Neuronal stem cell (in vitro differentiated cells): ENCODE data around the gene ENDOV.
A peak's percentile ranks its signal among the peaks of the same experiment; 100 is the strongest.

Experiments
- DNase-seq: peaks from one replicate; pipeline ENCODE4 v3.0.0-alpha.2; 2013; ENCODE audit warnings: low spot score
- H2AFZ ChIP-seq: one replicate; pipeline ENCODE4 v1.6.1; 2013; ENCODE audit warnings: mild to moderate bottlenecking, low read length, inconsistent platforms
- H2AK5ac ChIP-seq: 2 replicates; pipeline ENCODE4 v1.6.1; 2013; ENCODE audit warnings: low read depth, mild to moderate bottlenecking, inconsistent platforms, low read length, moderate library complexity, mixed read lengths
- H2BK120ac ChIP-seq: 2 replicates; pipeline ENCODE4 v1.6.1; 2013; ENCODE audit warnings: low read depth, mild to moderate bottlenecking, inconsistent platforms, low read length, moderate library complexity, mixed read lengths
- H2BK12ac ChIP-seq: one replicate; pipeline ENCODE4 v1.6.1; 2013; ENCODE audit warnings: low read length, inconsistent platforms
- H2BK15ac ChIP-seq: 2 replicates; pipeline ENCODE4 v1.6.1; 2013; ENCODE audit warnings: mild to moderate bottlenecking, low read length, inconsistent platforms, mixed read lengths
- H2BK5ac ChIP-seq: one replicate; pipeline ENCODE4 v1.6.1; 2013; ENCODE audit warnings: inconsistent platforms, mild to moderate bottlenecking, low read length, moderate library complexity
- H3K14ac ChIP-seq: one replicate; pipeline ENCODE4 v1.6.1; 2013; ENCODE audit warnings: low read length, inconsistent platforms
- H3K18ac ChIP-seq: 2 replicates; pipeline ENCODE4 v1.6.1; 2013; ENCODE audit warnings: low read length, inconsistent platforms
- H3K23ac ChIP-seq: 2 replicates; pipeline ENCODE4 v1.6.1; 2013; ENCODE audit warnings: low read depth, mild to moderate bottlenecking, mixed read lengths, low read length, inconsistent platforms; ENCODE audit not compliant: poor library complexity
- H3K27ac ChIP-seq: replicated peaks from 3 replicates; pipeline ENCODE4 v1.5.1; 2013; ENCODE audit warnings: low read length, inconsistent platforms
- H3K27me3 ChIP-seq, 3 experiments: 2 replicates each; pipeline ENCODE4 v1.6.1; 2013; ENCODE audit warnings: low read length in 3 of 3, mild to moderate bottlenecking in 2 of 3, inconsistent platforms in 1 of 3, low read depth in 1 of 3, mixed read lengths in 1 of 3, moderate library complexity in 1 of 3; ENCODE audit not compliant: control insufficient read depth in 3 of 3, insufficient read depth in 3 of 3
- H3K36me3 ChIP-seq, 2 donors: replicated peaks in 1 of 2; 2 replicates each; pipeline ENCODE4 v1.6.1; 2013; ENCODE audit warnings: low read length in 2 of 2; ENCODE audit not compliant: control insufficient read depth in 2 of 2, insufficient read depth in 2 of 2
- H3K4ac ChIP-seq: 2 replicates; pipeline ENCODE4 v1.6.1; 2013; ENCODE audit warnings: inconsistent platforms, mild to moderate bottlenecking, low read length, moderate library complexity
- H3K4me1 ChIP-seq, 2 donors: 1 replicate in 1 of 2; 2 replicates in 1 of 2; pipeline ENCODE4 v1.6.1; 2013; ENCODE audit warnings: low read length in 2 of 2, low read depth in 1 of 2; ENCODE audit not compliant: control insufficient read depth in 2 of 2, insufficient read depth in 1 of 2
- H3K4me2 ChIP-seq: one replicate; pipeline ENCODE4 v1.6.1; 2013; ENCODE audit warnings: mild to moderate bottlenecking, low read length, inconsistent platforms; ENCODE audit not compliant: insufficient read depth, poor library complexity, severe bottlenecking
- H3K4me3 ChIP-seq, 2 donors: 2 replicates each; pipeline ENCODE4 v1.5.1; 2013; ENCODE audit warnings: low read length in 2 of 2, mild to moderate bottlenecking in 2 of 2, inconsistent platforms in 1 of 2, moderate library complexity in 1 of 2
- H3K79me1 ChIP-seq: one replicate; pipeline ENCODE4 v1.6.1; 2013; ENCODE audit warnings: low read depth, mild to moderate bottlenecking, inconsistent platforms, low read length, moderate library complexity
- H3K9ac ChIP-seq: one replicate; pipeline ENCODE4 v1.6.1; 2013; ENCODE audit warnings: mild to moderate bottlenecking, low read depth, low read length, inconsistent platforms; ENCODE audit not compliant: poor library complexity
- H3K9me3 ChIP-seq, 2 donors: replicated peaks in 1 of 2; 2 replicates each; pipeline versions ENCODE3 to v1.6.1; 2013; ENCODE audit warnings: low read length in 2 of 2, mild to moderate bottlenecking in 2 of 2, inconsistent platforms in 1 of 2, low read depth in 1 of 2, mixed read lengths in 1 of 2, moderate library complexity in 1 of 2; ENCODE audit not compliant: control insufficient read depth in 2 of 2, insufficient read depth in 1 of 2
- H4K8ac ChIP-seq: one replicate; pipeline ENCODE4 v1.6.1; 2013; ENCODE audit warnings: low read depth, mild to moderate bottlenecking, inconsistent platforms, low read length, moderate library complexity
- H4K91ac ChIP-seq: one replicate; pipeline ENCODE4 v1.6.1; 2013; ENCODE audit warnings: low read length, low read depth, mild to moderate bottlenecking, inconsistent platforms; ENCODE audit not compliant: poor library complexity
- WGBS, 2 donors: extraction: QIAGEN DNeasy Blood & Tissue Kit; methylation state at CpG; one replicate each; pipeline ENCODE4 v1.1.7; 2013; ENCODE audit warnings: missing lambda C conversion rate in 2 of 2, mixed read lengths in 1 of 2; ENCODE audit not compliant: insufficient read length in 2 of 2, insufficient replicate concordance in 1 of 2; ENCODE audit errors: extremely low coverage in 2 of 2; 5-methylcytosine and 5-hydroxymethylcytosine counted together

ENDOV gene

DNA sequence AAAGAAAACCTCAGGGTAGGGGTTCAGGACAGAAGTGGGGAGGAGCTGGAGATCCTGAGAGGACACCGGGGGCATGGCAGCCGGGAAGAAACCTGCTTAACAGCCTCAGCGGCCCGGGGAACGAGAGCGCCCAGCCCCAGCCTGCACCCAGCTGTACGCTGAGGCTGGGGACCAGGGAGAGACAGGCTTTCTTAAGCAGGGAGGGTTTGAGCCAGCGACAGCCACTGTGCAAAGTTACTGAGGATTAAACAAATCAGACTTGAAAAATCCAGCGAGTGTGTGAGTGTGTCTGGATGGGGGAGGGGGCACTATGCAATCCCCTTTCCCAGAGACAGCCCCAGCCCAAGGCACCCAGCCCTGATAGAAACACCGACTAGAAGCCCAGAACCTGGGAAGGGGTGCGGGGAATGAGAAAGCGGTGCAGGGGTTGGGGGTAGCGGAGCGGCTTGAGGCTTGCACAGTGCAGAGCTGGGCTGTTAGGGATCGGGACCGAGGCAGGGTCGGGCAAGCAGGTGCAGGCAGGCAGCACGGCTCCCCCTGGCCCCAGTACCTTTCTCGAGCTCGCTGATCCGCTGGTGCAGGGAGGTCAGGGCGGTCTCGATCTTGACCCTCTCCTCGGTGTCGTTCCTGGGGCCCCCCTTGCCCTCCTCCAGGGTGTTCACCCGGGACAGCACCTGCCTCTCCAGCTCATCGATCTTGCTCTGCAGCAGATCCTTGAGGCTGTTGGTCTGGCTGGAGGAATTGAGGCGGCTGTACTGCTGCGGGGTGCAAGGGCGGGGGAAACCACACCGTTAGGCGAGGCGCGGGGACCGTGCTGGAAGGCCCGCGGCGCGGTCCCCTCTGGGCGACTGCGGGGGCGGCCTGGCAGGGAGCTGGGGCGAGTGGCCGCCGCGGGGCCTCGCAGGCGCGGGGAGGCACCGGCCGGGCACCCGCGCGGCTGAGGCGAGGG lies 60.3 kb downstream of the ENDOV start:
- H2BK15ac ChIP-seq, result peak overlapping the region; percentile 37
- H4K8ac ChIP-seq, result peak overlapping the region; percentile 82
- H2AFZ ChIP-seq, result peak overlapping the region; percentile 87
- peaks cover 15 to 22% of the 10 kb centered on the region in 2 donors for H3K4me1 ChIP-seq
- peak overlapping the region; percentile 16 to 71 for H3K4me3 ChIP-seq
- no peak overlapping the region for H3K4ac ChIP-seq
- H2BK120ac ChIP-seq, result no peak overlapping the region
- H3K9ac ChIP-seq, result peak overlapping the region; percentile 77
- H2BK5ac ChIP-seq, result peak overlapping the region; percentile 75
- H4K91ac ChIP-seq, result no peak overlapping the region
- peaks cover 0 to 3% of the 10 kb centered on the region in 2 donors for H3K9me3 ChIP-seq
- peak overlapping the region; percentile 77 for H3K4me2 ChIP-seq
- H2AK5ac ChIP-seq, result peak overlapping the region; percentile 81
- no peak for DNase-seq
- H3K27ac ChIP-seq, result no peak overlapping the region
- WGBS, 2 donors, result no CpG with 5 or more reads among the region's 55 CpGs
- H3K27me3 ChIP-seq, result peaks cover 41 to 98% (median 64%) of the 10 kb centered on the region in 3 experiments
- peak overlapping the region; percentile 22 for H3K23ac ChIP-seq
- H3K14ac ChIP-seq, result peak overlapping the region; percentile 82
- peaks cover 4% of the 10 kb centered on the region for H3K79me1 ChIP-seq
- H3K18ac ChIP-seq, result peak overlapping the region; percentile 90
- H3K36me3 ChIP-seq, result no peaks in the 10 kb centered on the region
- peak overlapping the region; percentile 90 for H2BK12ac ChIP-seq

DNA sequence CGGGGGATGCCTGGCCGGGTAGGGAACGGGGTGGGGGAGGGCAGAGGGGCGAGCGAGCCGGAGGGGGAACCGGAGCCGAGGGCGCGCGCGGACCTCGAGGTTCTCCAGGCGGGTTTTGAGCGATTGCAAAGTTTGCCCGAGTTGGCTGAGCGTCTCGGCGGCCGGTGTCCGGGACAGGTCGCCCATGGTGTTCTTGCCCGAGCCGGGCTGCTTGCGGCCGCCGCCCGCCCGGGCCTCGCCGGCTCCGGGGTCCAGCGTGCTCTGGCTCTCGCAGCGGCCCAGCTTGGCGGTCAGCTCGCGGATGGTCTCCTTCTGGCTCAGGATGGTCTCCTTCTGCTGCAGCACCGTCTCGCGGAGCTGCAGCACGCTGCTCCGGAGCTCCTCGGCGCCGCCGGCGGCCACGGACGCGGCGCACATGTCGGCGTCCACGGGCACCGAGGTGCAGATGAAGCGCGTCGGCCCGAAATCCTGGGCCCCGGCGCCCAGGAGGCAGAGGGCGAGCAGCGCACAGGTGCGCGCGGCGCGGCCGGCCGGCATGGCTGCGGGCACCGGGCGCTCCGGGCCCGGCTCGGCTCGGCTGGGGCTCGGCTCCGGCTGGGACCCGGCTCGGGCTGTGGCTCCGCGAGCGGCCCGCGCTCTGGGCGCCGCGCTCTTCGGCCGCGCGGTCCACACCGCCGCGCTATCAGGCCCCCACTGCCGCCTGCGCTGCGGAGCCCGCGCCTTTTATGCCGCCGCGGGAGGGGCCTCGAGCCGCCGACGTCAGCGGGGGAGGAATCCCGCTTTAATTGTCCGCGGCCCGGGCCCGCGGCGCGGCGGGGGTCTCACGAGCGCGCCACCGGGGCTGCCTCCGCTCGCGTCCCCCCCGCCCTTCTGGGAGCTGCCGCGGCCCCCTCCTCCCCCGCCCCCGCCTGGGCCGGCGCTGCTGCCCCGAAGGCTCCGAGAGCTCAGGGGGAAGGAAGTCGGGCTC lies 61.2 kb downstream of the ENDOV start, which contains the start of gene NPTX1:
TSS of gene NPTX1 (minus strand) at position 698 of the 967 bp plus-strand sequence. CDS start at position 537, 161 bp downstream.
- Histone ChIP-seq H3K23ac (peak within 1 kb of the TSS; percentile 89), H3K4me2 (peak within 1 kb of the TSS; percentile 77), H2AK5ac (peak within 1 kb of the TSS; percentile 81), H2BK120ac (peak within 1 kb of the TSS; percentile 81), H3K79me1 (peaks cover 4% of the 10 kb centered on the region), H3K27ac (no peak within 1 kb of the TSS), H2BK5ac (peak within 1 kb of the TSS; percentile 75), H4K91ac (no peak within 1 kb of the TSS), H2BK15ac (peak within 1 kb of the TSS; percentile 81), H3K9ac (peak within 1 kb of the TSS; percentile 81), H3K4me1 (peaks cover 15 to 22% of the 10 kb centered on the region in 2 donors), H3K4ac (no peak within 1 kb of the TSS), H4K8ac (peak within 1 kb of the TSS; percentile 82), H3K9me3 (peaks cover 0 to 3% of the 10 kb centered on the region in 2 donors), H3K36me3 (no peaks in the 10 kb centered on the region), H3K14ac (peak within 1 kb of the TSS; percentile 89), H2AFZ (peak within 1 kb of the TSS; percentile 87), H3K27me3 (peaks cover 41 to 98% (median 69%) of the 10 kb centered on the region in 3 experiments), H3K4me3 (peak within 1 kb of the TSS; percentile 32 to 75), H3K18ac (peak within 1 kb of the TSS; percentile 91), H2BK12ac (peak within 1 kb of the TSS; percentile 90)
- no peak for DNase-seq
- no CpG with 5 or more reads among the region's 136 CpGs for WGBS, 2 donors

DNA sequence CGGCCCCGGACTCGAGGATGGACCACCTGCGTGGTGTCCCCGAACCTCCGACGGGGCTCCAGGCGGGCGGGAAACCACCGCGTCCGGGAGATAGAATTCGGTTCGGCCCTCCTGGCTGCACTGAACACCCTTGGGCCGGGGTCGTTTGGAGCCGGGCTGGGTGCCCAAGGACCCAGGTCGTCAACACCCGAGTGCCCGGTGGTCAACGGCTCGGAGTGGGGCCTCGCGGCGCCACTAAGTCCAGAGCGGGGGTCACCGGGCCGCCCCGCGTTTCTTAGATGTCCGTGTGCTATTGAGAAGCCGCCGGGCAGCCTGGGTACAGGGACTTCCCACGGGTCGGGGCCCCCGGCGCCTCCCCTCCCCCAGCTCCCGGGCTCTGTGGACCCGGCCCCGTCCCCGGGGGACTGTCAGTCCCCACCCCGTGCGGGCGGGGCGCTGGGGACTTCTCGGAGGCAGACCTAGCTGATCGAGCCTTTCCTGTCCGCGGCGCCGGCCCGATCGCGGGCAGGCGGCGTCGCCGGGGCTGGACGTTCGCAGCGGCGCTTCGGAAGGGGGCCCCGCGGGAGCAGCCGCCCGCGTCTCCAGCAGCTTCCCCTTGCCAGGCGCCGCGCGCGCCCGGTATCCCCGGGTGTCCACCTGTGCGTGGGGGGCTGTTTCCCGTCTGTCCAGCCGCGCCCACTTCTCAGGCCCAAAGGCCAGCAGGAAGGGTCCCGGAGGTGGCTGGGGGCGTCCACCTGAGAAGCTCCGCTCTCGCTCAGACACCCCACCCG lies 62.1 kb downstream of the ENDOV start:
- no peak for DNase-seq
- peak overlapping the region; percentile 41 for H2BK12ac ChIP-seq

More for the DNA sequence above, 62.1 kb downstream of the ENDOV start:
- H3K36me3 ChIP-seq, result no peaks in the 10 kb centered on the region
- H3K4me1 ChIP-seq, result peaks cover 15 to 22% of the 10 kb centered on the region in 2 donors
- peak overlapping the region; percentile 81 for H2BK15ac ChIP-seq
- no peak overlapping the region for H2BK5ac ChIP-seq
- H2AK5ac ChIP-seq, result peak overlapping the region; percentile 61
- H4K91ac ChIP-seq, result no peak overlapping the region
- peak overlapping the region; percentile 24 to 46 for H3K4me3 ChIP-seq
- H2AFZ ChIP-seq, result peak overlapping the region; percentile 87
- peaks cover 41 to 98% (median 77%) of the 10 kb centered on the region in 3 experiments for H3K27me3 ChIP-seq
- H3K4ac ChIP-seq, result no peak overlapping the region
- no peak overlapping the region for H3K23ac ChIP-seq
- no peak overlapping the region for H3K27ac ChIP-seq
- peak overlapping the region; percentile 15 for H3K18ac ChIP-seq
- no peak overlapping the region for H2BK120ac ChIP-seq
- no CpG with 5 or more reads among the region's 84 CpGs for WGBS, 2 donors
- peak overlapping the region; percentile 4 for H3K9ac ChIP-seq
- H4K8ac ChIP-seq, result no peak overlapping the region
- H3K4me2 ChIP-seq, result peak overlapping the region; percentile 77
- peaks cover 4% of the 10 kb centered on the region for H3K79me1 ChIP-seq
- H3K9me3 ChIP-seq, result peaks cover 0 to 3% of the 10 kb centered on the region in 2 donors
- no peak overlapping the region for H3K14ac ChIP-seq
